Spleen (tissue), 7 donors: ENCODE measurements around the gene PACS1.

Experiments
- CTCF ChIP-seq, 11 experiments: fragments of 200-600 bp in 7 of 11; fragments of 450-650 bp in 4 of 11; sonication (generic) in 4 of 11; IDR thresholded peaks in 8 of 11; conservative IDR thresholded peaks in 3 of 11; 1 replicate in 7 of 11; 2 replicates in 4 of 11; pipeline versions ENCODE4 v1.4.0 to v1.8.0; 2016 to 2021; ENCODE audit warnings: antibody characterized with exemption in 11 of 11, inconsistent platforms in 4 of 11, mild to moderate bottlenecking in 1 of 11
- POLR2A ChIP-seq, 3 donors: fragments of 450-650 bp; IDR thresholded peaks; one replicate each; pipeline ENCODE4 v1.5.1; 2017; ENCODE audit warnings: antibody characterized with exemption in 3 of 3, mild to moderate bottlenecking in 1 of 3
- POLR2AphosphoS5 ChIP-seq, 3 donors: sonication (generic); formaldehyde crosslinking; IDR thresholded peaks; one replicate each; pipeline ENCODE4 v1.5.1; 2017; ENCODE audit warnings: antibody characterized with exemption in 3 of 3
- donor health status: DM: no; HTN: no; CAD: no; lungs with moderate emphysema.
- donor health status: DM: no; HTN: no; CAD: no.
- donor health status: DM: no; HTN: no; CAD: no.

GRCh38 chr11:66042996-66043906 is 26.8 kb upstream of the PACS1 start:
- TF ChIP-seq CTCF (IDR thresholded peaks at IDR 0.05 in 8 of 11, conservative IDR thresholded peaks at IDR 0.05 in 3 of 11) (no peak), POLR2A (IDR thresholded peaks at IDR 0.05) (no peak), POLR2AphosphoS5 (IDR thresholded peaks at IDR 0.05) (no peak)
